Motor neuron (in vitro differentiated cells): ENCODE measurements around the gene PDE6B. TPM values are rescaled to one million over a fixed set of nuclear protein-coding genes. Genes with fewer than 3 reads are reported as not detected.
"Not testable (repeated sequence)": the region's sequence is repeated elsewhere in the genome, so short reads cannot be mapped to it uniquely, and the experiment has no call there.

Experiments
- ATAC-seq, 8 experiments: fragments of 200-7000 bp; cut with Tn5 transposase; replicated peaks in 6 of 8; 2 replicates each; pipeline ENCODE4 v1.8.0; 2021; ENCODE audit warnings: mild to moderate bottlenecking in 8 of 8, moderate library complexity in 8 of 8
- H3K27ac ChIP-seq, 2 donors: fragments of 250-450 bp; sonication (Bioruptor Pico); 2 replicates each; pipeline ENCODE4 v1.9.0; 2021; ENCODE audit warnings: antibody characterized with exemption in 2 of 2, mild to moderate bottlenecking in 2 of 2, moderate library complexity in 1 of 2
- H3K4me1 ChIP-seq, 2 donors: fragments of 250-450 bp; sonication (Bioruptor Pico); replicated peaks in 1 of 2; 2 replicates each; pipeline ENCODE4 v1.6.1; 2021; ENCODE audit warnings: antibody characterized with exemption in 2 of 2, mild to moderate bottlenecking in 2 of 2, moderate library complexity in 1 of 2
- H3K4me3 ChIP-seq, 5 donors: fragments of 250-450 bp; sonication (Bioruptor Pico); 2 replicates each; pipeline ENCODE4 v1.9.0; 2021; ENCODE audit warnings: antibody characterized with exemption in 5 of 5, mild to moderate bottlenecking in 5 of 5, moderate library complexity in 4 of 5
- WGBS, 10 experiments: fragments of 450-650 bp; shearing (Covaris generic); methylation state at CpG; one replicate each; pipeline ENCODE4 v1.0.0; 2022; 5-methylcytosine and 5-hydroxymethylcytosine counted together
- in situ Hi-C, 9 experiments: fragments of 400-800 bp; cut with MboI; loops; one replicate each; pipeline ENCODE4 v1.15.0; 2021; ENCODE audit warnings: low sequenced_read_pairs in 9 of 9, low pct_unique_long_range_greater_than_20kb in 2 of 9; ENCODE audit not compliant: unreplicated experiment in 9 of 9
- total RNA-seq, 8 experiments: library from RNA; unstranded; fragments of 300-600 nt; gene quantifications; 2 replicates each; pipeline versions ENCODE4 v1.2.3 to v1.2.4, GENCODE V29; 2022

PDE6B gene
- total RNA-seq, 8 experiments from 2014 or later: 3.8 to 6.4 (median 4.9) TPM

DNA sequence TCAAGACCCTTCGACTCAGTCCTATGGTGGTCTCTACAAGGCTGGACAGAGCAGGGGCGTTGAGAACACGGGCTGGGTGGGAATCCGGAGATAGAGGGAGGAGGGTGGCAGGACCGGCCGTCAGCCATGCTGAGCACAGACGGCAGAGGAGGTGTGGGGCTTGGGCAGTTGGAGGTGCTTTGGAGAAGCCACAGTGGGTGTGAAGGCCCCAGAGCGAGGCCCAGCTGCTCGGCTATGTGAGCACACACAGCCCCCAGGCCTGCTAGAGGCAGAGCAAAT lies 4.2 kb downstream of the PDE6B start:
- in situ Hi-C loops: no loop called here
- peak in 2 of 8 experiments; percentile 36 to 62 for ATAC-seq
- Histone ChIP-seq H3K4me3 (no peak overlapping the region), H3K27ac (no peak overlapping the region), H3K4me1 (no peaks in the 10 kb centered on the region)
- 80 to 83% (median 80%) methylated on average over 1 to 2 of the region's 9 CpGs; no CpG with 5 or more reads in 7 of the 10 experiments for WGBS, 10 experiments

- in situ Hi-C loops: no loop called here
- Histone ChIP-seq H3K4me3 (no peak overlapping the region), H3K27ac (no peak overlapping the region), H3K4me1 (no peaks in the 10 kb centered on the region)
- peak in 2 of 8 experiments; percentile 16 to 62 for ATAC-seq
- WGBS, 10 experiments: 0 to 82% (median 66%) methylated on average over 1 to 6 of the region's 20 CpGs; no CpG with 5 or more reads in 6 of the 10 experiments
Measured at GRCh38 chr4:629915-630641, 4.7 kb downstream of the PDE6B start.

GRCh38 chr4:630656-631055 lies 5.3 kb downstream of the PDE6B start:
- Histone ChIP-seq H3K4me1 (no peaks in the 10 kb centered on the region), H3K4me3 (no peak overlapping the region), H3K27ac (no peak overlapping the region)
- 21 to 83% (median 64%) methylated on average over 1 to 8 of the region's 9 CpGs; no CpG with 5 or more reads in 4 of the 10 experiments for WGBS, 10 experiments
- ATAC-seq: no peak
- in situ Hi-C loops: no loop called here

DNA sequence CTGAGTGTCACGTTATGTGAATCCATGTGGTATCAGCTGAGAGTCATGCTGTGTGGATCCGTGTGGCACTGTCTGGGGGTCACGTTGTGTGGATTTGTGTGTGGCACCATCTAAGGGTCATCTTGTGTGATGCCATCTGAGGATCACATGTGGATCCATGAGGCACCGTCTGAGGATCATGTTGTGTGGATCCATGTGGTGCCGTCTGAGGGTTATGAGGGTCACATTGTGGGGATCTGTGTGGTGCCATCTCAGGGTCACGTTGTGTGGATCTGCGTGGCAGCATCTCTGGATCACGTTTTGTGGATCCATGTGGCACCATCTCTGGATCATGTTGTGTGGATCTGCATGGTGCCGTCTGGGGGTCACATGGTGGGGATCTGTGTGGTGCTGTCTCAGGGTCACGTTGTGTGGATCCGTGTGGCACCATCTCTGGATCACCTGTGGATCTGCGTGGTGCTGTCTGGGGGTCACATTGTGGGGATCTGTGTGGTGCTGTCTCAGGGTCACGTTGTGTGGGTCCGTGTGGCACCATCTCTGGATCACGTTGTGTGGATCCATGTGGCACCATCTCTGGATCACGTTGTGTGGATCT lies 6.9 kb downstream of the PDE6B start:
- Histone ChIP-seq H3K4me1 (no peaks in the 10 kb centered on the region), H3K4me3 (no peak overlapping the region), H3K27ac (no peak overlapping the region)
- in situ Hi-C loops: no loop called here
- WGBS, 10 experiments: 33 to 100% (median 60%) methylated on average over 2 to 3 of the region's 16 CpGs; no CpG with 5 or more reads in 4 of the 10 experiments
- ATAC-seq: no peak

DNA sequence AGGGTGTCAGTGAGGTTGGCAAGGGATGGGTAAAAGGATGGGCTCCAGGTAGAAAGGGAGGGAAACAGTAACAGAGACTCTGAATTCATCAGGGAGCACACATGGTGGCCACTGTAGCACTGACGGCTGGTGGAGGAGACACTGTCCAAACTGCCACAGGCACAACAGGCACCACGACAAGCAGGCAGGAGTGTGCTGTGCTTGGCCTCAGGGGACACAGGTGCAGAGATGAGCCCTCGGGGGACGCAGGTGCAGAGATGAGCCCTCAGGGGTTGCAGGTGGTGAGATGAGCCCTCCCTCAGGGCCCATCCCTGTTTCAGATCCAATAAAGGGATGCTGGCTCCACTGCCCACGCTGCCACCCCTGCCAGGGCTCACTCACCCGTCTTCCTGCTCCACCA lies 7.6 kb downstream of the PDE6B start:
- 30 to 80% (median 70%) methylated on average over 1 to 6 of the region's 6 CpGs; no CpG with 5 or more reads in 6 of the 10 experiments for WGBS, 10 experiments

GRCh38 chr4:633406-633805 lies 8.0 kb downstream of the PDE6B start:
- Histone ChIP-seq H3K4me3 (no peak overlapping the region), H3K4me1 (no peaks in the 10 kb centered on the region), H3K27ac (no peak overlapping the region)
- 35 to 66% (median 50%) methylated on average over 4 to 5 of the region's 9 CpGs; no CpG with 5 or more reads in 7 of the 10 experiments for WGBS, 10 experiments
- no peak for ATAC-seq
- in situ Hi-C loops: no loop called here

More for the DNA sequence above, 7.6 kb downstream of the PDE6B start:
- no peak overlapping the region for H3K27ac ChIP-seq
- no peak for ATAC-seq
- H3K4me3 ChIP-seq: no peak overlapping the region
- in situ Hi-C loops: no loop called here
- H3K4me1 ChIP-seq: no peaks in the 10 kb centered on the region

DNA sequence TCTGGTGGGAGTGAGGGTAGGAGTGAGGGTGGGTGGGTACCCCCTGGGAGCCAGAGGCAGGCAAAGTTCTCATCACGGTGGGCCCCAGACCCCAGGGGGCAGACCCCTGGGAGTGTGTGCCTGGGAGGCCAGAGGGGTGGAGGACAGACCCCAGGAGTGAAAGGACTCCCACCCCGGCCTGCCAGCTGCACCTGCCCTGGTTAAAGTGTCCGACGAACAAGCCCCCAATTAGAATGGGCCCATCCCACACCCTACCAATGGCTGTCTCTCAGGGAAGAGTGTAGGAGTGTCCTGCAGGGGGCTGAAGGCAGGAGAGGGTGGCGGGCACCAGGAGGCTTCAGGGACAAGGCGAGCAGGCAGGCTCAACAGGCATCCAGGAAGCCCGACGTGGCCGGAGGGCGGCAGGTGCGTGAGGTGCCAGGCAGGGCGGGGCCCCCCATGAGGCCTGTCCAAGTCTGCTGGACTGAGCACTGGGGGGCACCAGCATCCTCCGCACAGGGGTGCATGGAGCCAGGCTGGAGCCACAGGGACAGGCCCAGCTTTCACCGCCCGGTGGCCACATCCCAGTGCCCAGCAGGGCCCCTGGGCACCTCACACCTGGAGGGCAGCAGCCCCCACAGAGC lies 8.7 kb downstream of the PDE6B start:
- Histone ChIP-seq H3K4me1 (no peaks in the 10 kb centered on the region), H3K27ac (no peak overlapping the region), H3K4me3 (no peak overlapping the region)
- in situ Hi-C loops: no loop called here
- 60 to 73% methylated on average over 1 to 3 of the region's 15 CpGs; no CpG with 5 or more reads in 8 of the 10 experiments for WGBS, 10 experiments
- peak in 1 of 8 experiments; percentile 19 for ATAC-seq

GRCh38 chr4:634599-634985 lies 9.2 kb downstream of the PDE6B start:
- 80% methylated on average over 1 of the region's 23 CpGs; no CpG with 5 or more reads in 9 of the 10 experiments for WGBS, 10 experiments
- ATAC-seq: no peak
- Histone ChIP-seq H3K27ac (no peak overlapping the region), H3K4me1 (no peaks in the 10 kb centered on the region), H3K4me3 (no peak overlapping the region)
- in situ Hi-C loops: no loop called here

DNA sequence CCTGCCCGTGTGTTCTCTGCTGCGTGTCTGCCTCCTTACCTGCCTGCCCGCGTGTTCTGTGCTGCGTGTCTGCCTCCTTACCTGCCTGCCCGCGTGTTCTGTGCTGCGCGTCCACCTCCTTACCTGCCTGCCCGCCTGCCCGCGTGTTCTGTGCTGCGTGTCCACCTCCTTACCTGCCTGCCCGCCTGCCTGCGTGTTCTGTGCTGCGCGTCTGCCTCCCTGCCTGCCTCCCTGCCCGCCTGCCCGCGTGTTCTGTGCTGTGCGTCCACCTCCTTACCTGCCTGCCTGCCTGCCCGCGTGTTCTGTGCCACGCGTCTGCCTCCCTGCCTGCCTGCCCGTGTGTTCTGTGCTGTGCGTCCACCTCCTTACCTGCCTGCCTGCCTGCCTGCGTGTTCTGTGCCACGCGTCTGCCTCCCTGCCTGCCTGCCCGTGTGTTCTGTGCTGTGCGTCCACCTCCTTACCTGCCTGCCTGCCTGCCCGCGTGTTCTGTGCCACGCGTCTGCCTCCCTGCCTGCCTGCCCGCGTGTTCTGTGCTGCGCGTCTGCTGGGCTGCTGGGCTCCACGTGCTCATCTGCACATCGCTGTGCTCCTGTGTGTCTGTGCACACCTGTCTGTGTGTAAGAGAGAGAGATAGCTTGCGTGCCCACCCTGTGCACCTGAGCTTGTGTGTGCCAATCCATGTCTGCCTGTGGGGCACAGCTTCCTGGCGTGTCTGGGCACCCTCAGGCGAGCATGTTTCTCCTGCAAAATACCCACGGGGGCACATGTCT lies 9.9 kb downstream of the PDE6B start:
- H3K27ac ChIP-seq, in situ Hi-C loops, ATAC-seq, H3K4me3 ChIP-seq, H3K4me1 ChIP-seq: not testable (repeated sequence)
- WGBS, 10 experiments: 80% methylated on average over 1 of the region's 46 CpGs; no CpG with 5 or more reads in 9 of the 10 experiments

DNA sequence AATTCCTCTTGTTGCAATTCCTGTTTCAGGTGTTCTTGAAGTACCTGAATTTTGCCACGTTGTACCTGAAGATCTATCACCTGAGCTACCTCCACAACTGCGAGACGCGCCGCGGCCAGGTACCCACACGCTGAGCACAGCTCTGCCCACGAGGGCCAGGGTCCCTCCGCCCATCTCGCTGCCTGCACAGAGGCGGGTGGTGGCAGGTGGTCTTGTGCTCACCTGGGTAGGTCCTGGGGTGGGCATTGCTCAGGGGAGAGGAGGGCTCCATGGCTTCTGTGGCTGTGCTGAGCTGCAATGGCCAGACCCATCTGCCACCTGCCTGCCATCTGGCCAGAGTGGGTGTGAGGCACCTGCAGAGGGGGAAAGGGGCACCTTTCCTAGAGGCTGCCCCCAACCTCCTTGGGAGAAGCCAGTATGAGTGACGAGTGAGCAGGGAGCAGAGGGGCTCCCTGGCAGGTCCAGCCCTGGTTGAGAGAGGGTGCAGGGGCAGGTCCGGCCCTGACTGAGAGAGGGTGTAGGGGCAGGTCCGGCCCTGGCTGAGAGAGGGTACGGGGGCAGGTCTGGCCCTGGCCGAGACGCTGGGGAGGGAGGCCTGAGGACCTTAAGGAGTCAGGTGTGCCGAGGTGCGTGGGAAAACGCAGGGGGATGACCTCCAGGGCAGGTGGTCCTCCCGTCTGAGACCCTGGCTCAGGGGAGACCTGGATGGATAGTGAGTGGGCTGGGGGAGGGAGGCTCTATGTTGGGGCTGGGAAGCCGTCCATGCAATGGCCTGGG lies 10.7 kb downstream of the PDE6B start:
- H3K4me3 ChIP-seq: no peak overlapping the region
- no peak for ATAC-seq
- in situ Hi-C loops: no loop called here
- no peaks in the 10 kb centered on the region for H3K4me1 ChIP-seq
- H3K27ac ChIP-seq: no peak overlapping the region
- 0 to 81% (median 26%) methylated on average over 1 to 6 of the region's 22 CpGs; no CpG with 5 or more reads in 6 of the 10 experiments for WGBS, 10 experiments

DNA sequence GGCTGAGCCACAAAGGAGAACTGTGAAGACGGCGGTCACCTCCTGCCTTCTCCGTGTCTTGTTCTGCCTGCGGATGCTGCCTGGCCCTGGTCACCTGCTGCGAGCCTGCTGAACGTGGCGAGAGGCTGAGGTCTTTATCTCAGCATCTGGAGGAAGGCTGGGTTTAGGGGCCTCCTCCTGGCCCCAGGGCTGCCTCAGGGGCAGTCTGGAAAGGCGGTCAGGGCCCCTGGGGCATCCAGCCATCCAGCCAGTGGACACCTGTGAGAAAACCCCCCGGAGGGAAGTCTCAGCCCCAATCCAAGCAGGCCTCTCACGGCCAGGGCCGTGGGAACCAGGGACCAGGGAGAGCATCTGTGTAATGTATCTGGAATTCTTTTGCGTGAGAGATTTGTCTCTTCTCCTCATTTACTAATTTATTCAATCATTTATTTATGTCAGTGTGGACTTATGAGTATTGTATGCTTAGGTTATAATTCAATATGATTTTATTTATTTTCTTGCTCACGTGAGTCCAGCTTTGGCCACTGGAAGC lies 11.3 kb downstream of the PDE6B start:
- 42 to 100% (median 73%) methylated on average over 1 to 6 of the region's 13 CpGs; no CpG with 5 or more reads in 2 of the 10 experiments for WGBS, 10 experiments
- Histone ChIP-seq H3K4me3 (no peak overlapping the region), H3K4me1 (no peaks in the 10 kb centered on the region), H3K27ac (no peak overlapping the region)
- in situ Hi-C loops: no loop called here
- peak in 1 of 8 experiments; percentile 57 for ATAC-seq

GRCh38 chr4:637536-638280 lies 12.3 kb downstream of the PDE6B start:
- in situ Hi-C loops: no loop called here
- Histone ChIP-seq H3K27ac (no peak overlapping the region), H3K4me1 (no peaks in the 10 kb centered on the region), H3K4me3 (no peak overlapping the region)
- ATAC-seq: peak in 2 of 8 experiments; percentile 28
- WGBS, 10 experiments: 40 to 100% (median 75%) methylated on average over 1 to 8 of the region's 32 CpGs; no CpG with 5 or more reads in 1 of the 10 experiments
